ENCODE results near the gene PRAMEF13.
"Not testable (repeated sequence)": the region's sequence is repeated elsewhere in the genome, so short reads cannot be mapped to it uniquely, and the experiment has no call there.

PRAMEF13 gene

GRCh38 chr1:13155909-13156308, 45.3 kb downstream of the PRAMEF13 start, which contains the start of gene PRAMEF26:
PRAMEF26 (minus strand) TSS chr1:13156009; CDS start chr1:13153095, 2,914 bp downstream.
- not testable (repeated sequence) for H3K9ac ChIP-seq (ENCODE audit: low read length); H3K4me1 ChIP-seq (ENCODE audit: control insufficient read depth, insufficient read depth, low read length); H3K36me3 ChIP-seq (ENCODE audit: control insufficient read depth, insufficient read depth, low read length, severe bottlenecking); H3K4me3 ChIP-seq (ENCODE audit: low read length); H3K27me3 ChIP-seq (replicated peaks; ENCODE audit: control insufficient read depth, insufficient read depth, low read length); DNase-seq (ENCODE audit: low read depth); H3K9me3 ChIP-seq (ENCODE audit: control insufficient read depth, low read length)

Measured in adipocyte (in vitro differentiated cells).